HL-60/S4 treated with retinoic acid at 250 ng/mL for 4 days and 3 days (cell line): Measurements from ENCODE around the gene HERC3.

ENCODE experiments used
- in situ Hi-C: fragments of 300-500 bp; cut with MboI; formaldehyde crosslinking; loops from 2 replicates; pipeline ENCODE4 v1.7.0; 2022; ENCODE audit warnings: low sequenced_read_pairs

Gene HERC3

GRCh38 chr4:88744609-88745008, 152.3 kb downstream of the HERC3 start:
- in situ Hi-C loops = no loop called here

DNA sequence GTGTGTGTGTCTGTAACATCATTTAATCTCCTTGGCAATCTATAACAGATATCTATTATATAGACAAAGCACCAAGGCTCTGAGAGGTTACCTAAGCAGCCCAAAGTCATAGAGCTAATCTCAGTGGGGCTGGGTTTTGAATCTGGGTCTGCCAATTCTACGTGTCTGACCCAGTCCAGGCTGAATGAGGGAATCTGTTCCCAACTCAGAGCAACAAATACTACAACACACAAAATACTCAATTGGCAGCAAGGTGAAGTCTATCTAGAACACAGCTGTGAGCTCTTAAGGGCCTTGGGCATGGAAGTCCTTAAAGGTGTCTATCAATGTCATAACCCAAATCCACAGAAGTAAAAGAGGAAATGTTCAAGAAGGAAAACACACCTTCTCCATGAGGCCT, 152.9 kb downstream of the HERC3 start:
- in situ Hi-C loops = no loop called here

DNA sequence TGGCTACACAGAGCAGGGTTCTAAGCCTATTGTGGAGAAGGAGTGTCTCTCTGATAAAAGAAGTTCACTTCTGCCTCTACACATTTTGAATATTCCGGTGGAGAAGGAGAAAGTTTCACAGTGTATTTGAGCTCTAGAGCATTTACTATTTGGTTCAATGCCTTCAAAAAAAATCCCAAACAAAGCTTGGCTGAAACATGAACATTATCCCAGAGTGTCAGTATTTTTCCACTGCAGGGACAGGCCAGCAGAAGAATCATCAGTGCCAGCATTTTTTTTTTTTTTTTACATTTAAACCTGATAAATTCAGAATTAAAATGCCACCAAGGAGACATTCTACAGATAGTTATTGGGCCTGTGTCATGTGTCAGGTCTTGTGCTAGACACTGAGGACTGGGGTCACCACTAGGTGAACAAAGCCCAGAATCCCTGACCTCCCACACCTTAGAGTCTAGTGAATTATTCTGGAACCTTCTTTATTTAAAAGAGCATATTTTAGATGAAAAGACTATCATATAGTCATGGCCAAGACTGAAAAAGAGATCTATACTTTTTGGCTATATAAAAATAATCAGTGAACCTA, 153.4 kb downstream of the HERC3 start:
- in situ Hi-C loops = no loop called here

DNA sequence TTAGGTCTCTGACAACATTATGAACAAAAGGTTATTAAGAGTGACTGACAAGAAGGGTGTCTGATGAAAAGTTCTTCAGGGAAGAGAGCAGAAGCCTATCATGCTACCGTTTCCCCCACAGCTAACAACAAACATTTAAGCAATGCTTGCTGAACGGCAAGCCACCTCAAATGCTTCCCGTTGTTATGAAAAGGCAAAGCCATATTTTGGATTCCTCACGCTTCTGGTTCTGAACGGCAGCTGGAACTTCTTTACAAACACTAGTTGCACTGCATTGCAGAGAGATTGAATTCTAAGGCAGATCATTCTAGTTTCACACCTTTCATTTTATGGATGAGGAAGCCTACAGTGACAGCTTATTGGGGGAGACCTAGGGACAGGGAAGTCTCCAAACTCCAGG, 153.9 kb downstream of the HERC3 start:
- in situ Hi-C loops = no loop called here

DNA sequence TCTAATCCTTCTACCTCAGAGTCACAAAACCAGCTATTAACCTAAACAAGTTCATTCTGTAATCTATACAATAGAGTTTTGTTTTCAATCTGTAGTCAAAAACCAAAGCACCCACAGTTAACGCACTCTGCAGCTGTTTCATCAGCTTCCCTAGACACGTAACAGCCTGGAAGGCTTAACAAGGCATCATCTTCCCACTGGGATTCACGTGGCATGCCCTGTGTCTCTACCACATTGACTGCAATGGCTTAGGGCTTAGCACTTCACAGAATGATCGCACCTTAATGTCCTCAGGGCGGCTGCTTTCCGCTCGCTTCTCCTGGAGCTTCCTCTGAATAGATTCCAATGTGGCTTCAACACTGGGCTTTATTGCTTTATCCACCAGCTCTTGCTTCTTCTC, 155.1 kb downstream of the HERC3 start:
- in situ Hi-C loops = no loop called here

- in situ Hi-C loops = no loop called here
Observed at GRCh38 chr4:88750369-88750768, 158.1 kb downstream of the HERC3 start.

DNA sequence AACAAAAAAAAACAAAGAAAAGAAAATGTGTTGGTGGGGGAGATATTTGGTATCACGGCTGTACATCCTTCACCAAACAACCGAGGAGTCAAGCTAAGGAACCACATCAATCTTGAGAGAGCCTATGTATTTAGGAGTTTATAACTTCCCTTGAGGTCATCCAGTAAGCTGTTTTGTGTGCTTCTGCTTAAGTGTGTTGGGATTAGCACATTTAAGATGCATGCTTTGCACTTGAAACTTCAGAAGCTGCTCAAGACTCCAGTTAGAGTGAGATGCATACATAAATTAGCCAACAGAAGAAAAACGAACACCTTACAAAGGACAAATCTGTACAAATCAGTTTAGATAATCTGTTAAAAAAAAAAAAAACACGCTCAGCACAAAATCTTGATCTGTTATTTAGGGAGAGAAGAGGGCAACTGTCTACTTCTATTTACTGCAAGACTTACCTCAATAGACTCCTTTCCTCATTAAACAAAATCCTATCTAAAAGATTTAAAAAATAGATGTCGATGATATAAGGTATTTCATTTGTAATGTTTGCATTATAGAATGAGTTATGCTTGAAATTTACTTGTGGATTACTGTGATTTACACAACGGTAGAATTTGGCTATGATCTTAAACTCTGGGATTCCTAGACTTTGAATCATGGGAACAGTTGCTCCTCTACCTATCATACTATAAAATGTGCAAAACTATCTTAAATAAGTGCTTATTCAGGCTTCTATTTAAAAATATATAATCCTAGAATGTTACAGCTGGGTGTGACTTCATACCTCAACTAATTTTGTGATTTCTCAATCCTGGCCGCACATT, 159.2 kb downstream of the HERC3 start:
- in situ Hi-C loops = no loop called here

DNA sequence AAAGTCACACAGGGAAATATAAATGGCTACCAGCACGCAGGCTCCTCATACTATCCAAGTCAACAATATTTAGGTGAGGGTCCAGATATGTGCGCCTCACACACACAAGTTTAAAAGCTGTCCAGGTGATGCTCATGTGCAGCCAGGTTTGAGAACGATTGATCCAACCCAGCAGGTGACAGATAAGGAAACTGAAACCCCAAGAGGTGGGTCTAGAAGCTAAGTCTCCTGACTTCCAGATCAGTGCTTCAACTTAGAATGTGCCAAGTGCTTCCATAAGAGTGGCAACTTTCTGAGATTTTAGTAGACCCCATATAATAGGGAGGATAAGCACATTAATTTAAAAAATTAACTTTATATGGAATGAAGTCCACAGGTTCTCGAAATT, 159.8 kb downstream of the HERC3 start:
- in situ Hi-C loops = no loop called here

- in situ Hi-C loops = no loop called here
Observed at GRCh38 chr4:88752754-88753153, 160.5 kb downstream of the HERC3 start.

DNA sequence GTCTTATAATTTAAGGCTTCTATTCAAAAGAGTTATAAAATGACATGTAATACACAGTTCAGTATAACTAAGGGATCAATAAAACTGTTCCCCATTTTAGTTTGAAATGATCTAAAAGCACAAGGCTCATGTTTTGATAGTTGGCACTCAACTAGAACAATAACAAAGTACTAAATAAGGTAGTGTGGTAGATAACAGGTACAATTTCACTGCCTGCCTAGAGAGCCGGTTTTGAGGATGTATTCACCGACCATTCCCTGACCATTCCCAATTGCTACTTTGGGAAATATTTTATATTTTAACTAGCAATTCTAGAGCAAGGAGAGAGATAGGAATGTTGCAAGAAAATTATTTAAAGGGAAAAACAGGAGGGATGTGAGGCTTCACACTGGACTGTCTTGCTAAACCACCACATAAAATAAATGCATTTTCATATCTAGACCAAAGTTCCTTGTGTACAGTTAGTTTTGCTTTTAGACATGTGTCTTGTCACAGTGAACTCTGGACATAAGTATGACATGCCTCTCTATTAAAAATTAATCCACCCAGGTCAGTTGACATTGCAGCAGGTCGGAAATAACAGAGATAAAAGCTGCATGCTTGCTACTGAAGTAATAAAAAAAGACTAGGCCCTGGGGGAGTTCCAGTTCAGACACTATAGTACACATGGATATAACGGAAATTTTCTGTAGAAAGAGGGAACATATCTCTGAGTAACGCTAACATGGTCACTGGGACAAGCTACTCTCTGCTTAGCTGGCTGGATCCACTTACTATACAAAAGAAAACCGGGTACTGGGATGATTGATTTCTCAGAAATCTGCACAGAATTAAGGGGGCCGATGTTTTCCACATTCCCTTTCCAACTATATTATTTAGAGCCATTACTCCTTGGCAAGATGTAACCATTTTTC, 161.6 kb downstream of the HERC3 start:
- in situ Hi-C loops = no loop called here

DNA sequence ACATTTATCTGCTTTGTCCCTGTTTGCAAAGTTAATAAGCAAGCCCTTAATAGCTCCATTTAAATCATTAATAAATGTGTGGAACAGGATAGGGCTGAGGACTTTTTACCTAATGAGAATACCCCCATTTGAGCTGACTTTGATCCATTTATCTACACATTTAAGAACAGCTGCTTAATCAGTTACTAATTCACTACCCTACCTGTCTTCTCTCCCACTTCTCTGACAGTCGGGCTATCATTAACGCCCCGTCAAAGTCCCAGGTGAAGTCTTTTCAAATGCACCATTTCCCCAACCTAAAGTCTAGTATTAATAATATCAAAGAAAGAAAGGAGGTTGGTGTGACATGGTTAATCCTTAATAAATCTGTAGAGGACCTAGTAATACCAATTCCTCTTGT, 162.5 kb downstream of the HERC3 start:
- in situ Hi-C loops = no loop called here

GRCh38 chr4:88755454-88755853, 163.2 kb downstream of the HERC3 start:
- in situ Hi-C loops = no loop called here

GRCh38 chr4:88756149-88756548, 163.9 kb downstream of the HERC3 start:
- in situ Hi-C loops = no loop called here

DNA sequence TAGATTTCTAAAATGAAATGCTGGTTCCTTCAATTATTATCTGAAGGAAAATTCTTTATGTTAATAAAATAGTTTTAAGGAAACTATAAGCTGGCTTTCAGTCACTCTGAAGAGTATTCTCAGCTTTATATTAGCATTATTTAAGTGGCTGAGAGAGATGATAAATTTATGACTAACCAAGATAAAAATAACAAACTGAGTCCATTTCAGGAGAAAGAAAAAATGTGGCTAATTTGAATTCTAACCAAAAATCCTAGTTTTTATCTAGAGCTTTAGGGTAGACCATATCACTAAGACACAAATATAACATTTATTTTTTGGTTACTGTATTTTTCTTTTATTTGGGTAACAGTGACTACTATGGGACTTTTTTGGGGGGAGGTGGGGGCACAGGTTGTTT, 164.8 kb downstream of the HERC3 start:
- in situ Hi-C loops = no loop called here

GRCh38 chr4:88757776-88758175, 165.5 kb downstream of the HERC3 start:
- in situ Hi-C loops = no loop called here
